ENCODE results near the gene TRIM15. TPM values are rescaled to one million over a fixed set of nuclear protein-coding genes. Genes with fewer than 3 reads are reported as not detected.

The TRIM15 gene
- total RNA-seq, 1 experiment from 2014 or later: 6.5 TPM

- H3K9ac ChIP-seq (ENCODE audit: low read length): peak overlapping the region; percentile 94
- CTCF ChIA-PET: interaction anchor here (1.6 kb wide), 1 partner anchor 182 kb away, joined by 3 read pairs; no protein-coding TSS in a partner anchor
- H3K27ac ChIP-seq (ENCODE audit: low read depth, low read length): peak overlapping the region; percentile 77
- no peaks in the 10 kb centered on the region for H3K9me2 ChIP-seq (ENCODE audit: insufficient read depth)
- TF ChIP-seq SIN3A (IDR thresholded peaks at IDR 0.05; ENCODE audit: low read depth) (peak; percentile 89), CBX3 (IDR thresholded peaks at IDR 0.05; ENCODE audit: low read depth) (peak; percentile 33; the same call in 1 of the 2 replicates), EZH2 (IDR thresholded peaks at IDR 0.05) (no peak), EZH2phosphoT487 (IDR thresholded peaks at IDR 0.05; ENCODE audit: borderline replicate concordance) (no peak), RAD21 (IDR thresholded peaks at IDR 0.05; ENCODE audit: low read depth) (no peak), YY1 (IDR thresholded peaks at IDR 0.05; ENCODE audit: extremely low read depth, insufficient replicate concordance, low read depth, low read length) (peak; percentile 16), ZNF274 (IDR thresholded peaks at IDR 0.05; ENCODE audit: low read depth, low read length) (no peak), JUND (IDR thresholded peaks at IDR 0.05) (no peak), ZBTB33 (IDR thresholded peaks at IDR 0.05; ENCODE audit: extremely low read depth, insufficient replicate concordance, low read length) (no peak), POLR2A (IDR thresholded peaks at IDR 0.05; ENCODE audit: borderline replicate concordance, extremely low read depth, insufficient read depth, insufficient read length) (peak; percentile 79), EGR1 (IDR thresholded peaks at IDR 0.05; ENCODE audit: low read depth) (no peak), FOSL1 (IDR thresholded peaks at IDR 0.05; ENCODE audit: low read depth) (no peak), POLR2AphosphoS5 (IDR thresholded peaks at IDR 0.05; ENCODE audit: low read depth, low read length) (peak; percentile 95), ZFX (IDR thresholded peaks at IDR 0.05) (no peak), SRF (IDR thresholded peaks at IDR 0.05; ENCODE audit: low read depth) (no peak), MAX (IDR thresholded peaks at IDR 0.05) (peak; percentile 81), SP1 (IDR thresholded peaks at IDR 0.05; ENCODE audit: low read depth) (0 out of 2 replicates have a peak, but pooled peaks have one; percentile 19), ELF1 (IDR thresholded peaks at IDR 0.05; ENCODE audit: borderline replicate concordance, low read depth) (peak; percentile 64), CEBPB (IDR thresholded peaks at IDR 0.05; ENCODE audit: low read depth) (no peak)
- peak overlapping the region; percentile 73 to 85 for H3K4me3 ChIP-seq (replicated peaks in 1 of 2; ENCODE audit: low read depth in 1 of 2, low read length in 2 of 2)
- RAD21 ChIA-PET (ENCODE audit: low non-redundant PET in 1 of 2, low total read pairs in 2 of 2, uncharacterized antibody in 2 of 2, unreplicated experiment in 2 of 2): no interaction called here
- H3K4me2 ChIP-seq (ENCODE audit: low read length): peak overlapping the region; percentile 92
- H2AFZ ChIP-seq (ENCODE audit: low read depth, low read length, poor library complexity, severe bottlenecking): no peak overlapping the region
- no peaks in the 10 kb centered on the region for H4K20me1 ChIP-seq (ENCODE audit: insufficient read depth)
- H3K36me3 ChIP-seq (ENCODE audit: control insufficient read depth in 1 of 2, insufficient read depth in 2 of 2, low read length in 2 of 2): no peaks in the 10 kb centered on the region; a peak in 1 of 4 replicates
- no peaks in the 10 kb centered on the region for H3K27me3 ChIP-seq (ENCODE audit: insufficient read depth, low read length)
- ATAC-seq (peak; percentile 81), DNase-seq (ENCODE audit: low read depth, low spot score) (no peak)
- peaks cover 36% of the 10 kb centered on the region for H3K79me2 ChIP-seq (ENCODE audit: insufficient read depth, low read length)
- intact Hi-C loops (cut with micrococcal nuclease): no loop called here
- no peaks in the 10 kb centered on the region for H3K9me3 ChIP-seq (ENCODE audit: control insufficient read depth in 1 of 2, insufficient read depth in 1 of 2, low read depth in 1 of 2, low read length in 2 of 2)
- BruUV-seq (replicated peaks): TSS peak; percentile 83
- POLR2A ChIA-PET: interaction anchor here (1.4 to 1.7 kb wide), 2 partner anchors 10 to 112 kb away, joined by 4 to 5 read pairs; partner anchors contain the start of gene TRIM39
- H3K4me1 ChIP-seq (ENCODE audit: control insufficient read depth in 1 of 2, insufficient read depth in 2 of 2, low read length in 2 of 2): peaks cover 0 to 26% of the 10 kb centered on the region in 2 experiments; a peak in 2 of 4 replicates
These were observed 50.8 kb downstream of the TRIM15 start for GRCh38 chr6:30213957-30214656.

All from HCT116 (cell line).